ENCODE data around the gene ALDH1A1. TPM values are rescaled to one million over a fixed set of nuclear protein-coding genes. Genes with fewer than 3 reads are reported as not detected.

Gene ALDH1A1
- total RNA-seq = 100 to 1,000 TPM; 107 to 118 TPM
- 100 to 1,000 TPM; 236 to 243 TPM for polyA plus RNA-seq
- long read RNA-seq, donor 1, transcript ALDH1A1-201 (13 exons, 2,107 nt) = major isoform, 515 of 571 reads
- long read RNA-seq, donor 1, partial matches to known transcripts = 34 of 571 reads
- long read RNA-seq, donor 1, other reads (novel, unspliced or antisense) = 22 of 571 reads
- long read RNA-seq, donor 2, transcript ALDH1A1-201 (13 exons, 2,107 nt) = major isoform, 40 of 54 reads
- long read RNA-seq, donor 2, partial matches to known transcripts = 13 of 54 reads
- long read RNA-seq, donor 2, other reads (novel, unspliced or antisense) = 1 of 54 reads

- peak within 1 kb of the TSS; percentile 94 to 99 for H3K4me3 ChIP-seq (ENCODE audit: low read length in 2 of 2)
- H3K9me3 ChIP-seq (ENCODE audit: control insufficient read depth, low read length) = no peaks in the 10 kb centered on the region
- H3K4me1 ChIP-seq (ENCODE audit: control insufficient read depth in 1 of 2, insufficient read depth in 2 of 2, low read length in 2 of 2) = peaks cover 0 to 1% of the 10 kb centered on the region in 2 donors
- intact Hi-C loops (cut with DNase I) = loop anchor here (5.0 kb wide), 1 partner anchor 59 kb away; no protein-coding TSS in a partner anchor
- ATAC-seq (ENCODE audit: low FRiP score) = peak; percentile 74
- WGBS, 2 donors = 0 to 7% methylated on average over 9 of the region's 9 CpGs
- no peaks in the 10 kb centered on the region for H3K36me3 ChIP-seq (ENCODE audit: control insufficient read depth in 1 of 2, insufficient read depth in 2 of 2, low read length in 1 of 2)
- H3K27ac ChIP-seq (ENCODE audit: low read depth in 1 of 2, low read length in 2 of 2) = peak within 1 kb of the TSS; percentile 68 to 76
- no peak for DNase-seq
- no peaks in the 10 kb centered on the region for H3K27me3 ChIP-seq (ENCODE audit: control insufficient read depth in 1 of 2, insufficient read depth in 2 of 2, low read length in 1 of 2)
Observed at GRCh38 chr9:72952914-72953313, at the start of gene ALDH1A1. Gene ALDH1A1, minus strand, starts transcription at chr9:72953053. Its CDS starts 53 bp downstream, at chr9:72953000.

- no peak overlapping the region for H3K4me3 ChIP-seq (ENCODE audit: low read length in 2 of 2)
- no peaks in the 10 kb centered on the region for H3K36me3 ChIP-seq (ENCODE audit: control insufficient read depth in 1 of 2, insufficient read depth in 2 of 2, low read length in 1 of 2)
- WGBS, 2 donors = 95 to 98% methylated on average over 3 of the region's 3 CpGs
- H3K4me1 ChIP-seq (ENCODE audit: control insufficient read depth in 1 of 2, insufficient read depth in 2 of 2, low read length in 2 of 2) = peaks cover 0 to 2% of the 10 kb centered on the region in 2 donors
- no peak for ATAC-seq (ENCODE audit: low FRiP score)
- no peak for DNase-seq
- H3K9me3 ChIP-seq (ENCODE audit: control insufficient read depth, low read length) = no peaks in the 10 kb centered on the region
- no peaks in the 10 kb centered on the region for H3K27me3 ChIP-seq (ENCODE audit: control insufficient read depth in 1 of 2, insufficient read depth in 2 of 2, low read length in 1 of 2)
- H3K27ac ChIP-seq (ENCODE audit: low read depth in 1 of 2, low read length in 2 of 2) = no peak overlapping the region
- intact Hi-C loops (cut with DNase I) = no loop called here
Observed at GRCh38 chr9:73001860-73002259, 49.0 kb upstream of the ALDH1A1 start.

- Histone ChIP-seq H3K4me3 (ENCODE audit: low read length in 2 of 2) (no peak overlapping the region), H3K36me3 (ENCODE audit: control insufficient read depth in 1 of 2, insufficient read depth in 2 of 2, low read length in 1 of 2) (no peaks in the 10 kb centered on the region), H3K9me3 (ENCODE audit: control insufficient read depth, low read length) (no peaks in the 10 kb centered on the region), H3K4me1 (ENCODE audit: control insufficient read depth in 1 of 2, insufficient read depth in 2 of 2, low read length in 2 of 2) (peaks cover 0 to 2% of the 10 kb centered on the region in 2 donors), H3K27ac (ENCODE audit: low read depth in 1 of 2, low read length in 2 of 2) (no peak overlapping the region), H3K27me3 (ENCODE audit: control insufficient read depth in 1 of 2, insufficient read depth in 2 of 2, low read length in 1 of 2) (no peaks in the 10 kb centered on the region)
- DNase-seq = no peak
- ATAC-seq (ENCODE audit: low FRiP score) = no peak
- intact Hi-C loops (cut with DNase I) = no loop called here
- 93 to 95% methylated on average over 4 of the region's 4 CpGs for WGBS, 2 donors
Observed at GRCh38 chr9:72998363-72998762, 45.5 kb upstream of the ALDH1A1 start.

GRCh38 chr9:72997387-72997995, 44.6 kb upstream of the ALDH1A1 start:
- no peak overlapping the region for H3K4me3 ChIP-seq (ENCODE audit: low read length in 2 of 2)
- ATAC-seq (ENCODE audit: low FRiP score) (no peak), DNase-seq (peak in 1 of 2 donors; percentile 38)

GRCh38 chr9:72996684-72997314, 43.9 kb upstream of the ALDH1A1 start:
- H3K4me1 ChIP-seq (ENCODE audit: control insufficient read depth in 1 of 2, insufficient read depth in 2 of 2, low read length in 2 of 2) = peaks cover 0 to 2% of the 10 kb centered on the region in 2 donors
- H3K36me3 ChIP-seq (ENCODE audit: control insufficient read depth in 1 of 2, insufficient read depth in 2 of 2, low read length in 1 of 2) = no peaks in the 10 kb centered on the region
- H3K4me3 ChIP-seq (ENCODE audit: low read length in 2 of 2) = no peak overlapping the region
- ATAC-seq (ENCODE audit: low FRiP score) = no peak
- no peak overlapping the region for H3K27ac ChIP-seq (ENCODE audit: low read depth in 1 of 2, low read length in 2 of 2)
- intact Hi-C loops (cut with DNase I) = no loop called here
- no peak for DNase-seq
- H3K27me3 ChIP-seq (ENCODE audit: control insufficient read depth in 1 of 2, insufficient read depth in 2 of 2, low read length in 1 of 2) = no peaks in the 10 kb centered on the region
- no peaks in the 10 kb centered on the region for H3K9me3 ChIP-seq (ENCODE audit: control insufficient read depth, low read length)

More at GRCh38 chr9:72997387-72997995, 44.6 kb upstream of the ALDH1A1 start:
- no peak overlapping the region for H3K27ac ChIP-seq (ENCODE audit: low read depth in 1 of 2, low read length in 2 of 2)
- H3K4me1 ChIP-seq (ENCODE audit: control insufficient read depth in 1 of 2, insufficient read depth in 2 of 2, low read length in 2 of 2) = peaks cover 0 to 2% of the 10 kb centered on the region in 2 donors
- no peaks in the 10 kb centered on the region for H3K27me3 ChIP-seq (ENCODE audit: control insufficient read depth in 1 of 2, insufficient read depth in 2 of 2, low read length in 1 of 2)
- H3K9me3 ChIP-seq (ENCODE audit: control insufficient read depth, low read length) = no peaks in the 10 kb centered on the region
- H3K36me3 ChIP-seq (ENCODE audit: control insufficient read depth in 1 of 2, insufficient read depth in 2 of 2, low read length in 1 of 2) = no peaks in the 10 kb centered on the region
- intact Hi-C loops (cut with DNase I) = no loop called here
- 32 to 37% methylated on average over 9 of the region's 9 CpGs for WGBS, 2 donors

GRCh38 chr9:72996114-72996513, 43.3 kb upstream of the ALDH1A1 start:
- Histone ChIP-seq H3K36me3 (ENCODE audit: control insufficient read depth in 1 of 2, insufficient read depth in 2 of 2, low read length in 1 of 2) (no peaks in the 10 kb centered on the region), H3K4me1 (ENCODE audit: control insufficient read depth in 1 of 2, insufficient read depth in 2 of 2, low read length in 2 of 2) (peaks cover 0 to 2% of the 10 kb centered on the region in 2 donors), H3K27ac (ENCODE audit: low read depth in 1 of 2, low read length in 2 of 2) (no peak overlapping the region), H3K4me3 (ENCODE audit: low read length in 2 of 2) (no peak overlapping the region), H3K9me3 (ENCODE audit: control insufficient read depth, low read length) (no peaks in the 10 kb centered on the region), H3K27me3 (ENCODE audit: control insufficient read depth in 1 of 2, insufficient read depth in 2 of 2, low read length in 1 of 2) (no peaks in the 10 kb centered on the region)
- 72 to 79% methylated on average over 2 of the region's 2 CpGs for WGBS, 2 donors
- DNase-seq (no peak), ATAC-seq (ENCODE audit: low FRiP score) (no peak)
- intact Hi-C loops (cut with DNase I) = no loop called here

- DNase-seq (no peak), ATAC-seq (ENCODE audit: low FRiP score) (no peak)
- Histone ChIP-seq H3K9me3 (ENCODE audit: control insufficient read depth, low read length) (no peaks in the 10 kb centered on the region), H3K36me3 (ENCODE audit: control insufficient read depth in 1 of 2, insufficient read depth in 2 of 2, low read length in 1 of 2) (no peaks in the 10 kb centered on the region), H3K27ac (ENCODE audit: low read depth in 1 of 2, low read length in 2 of 2) (no peak overlapping the region), H3K4me1 (ENCODE audit: control insufficient read depth in 1 of 2, insufficient read depth in 2 of 2, low read length in 2 of 2) (peaks cover 0 to 2% of the 10 kb centered on the region in 2 donors), H3K27me3 (ENCODE audit: control insufficient read depth in 1 of 2, insufficient read depth in 2 of 2, low read length in 1 of 2) (no peaks in the 10 kb centered on the region), H3K4me3 (ENCODE audit: low read length in 2 of 2) (no peak overlapping the region)
- WGBS, 2 donors = 93% methylated on average over 5 of the region's 5 CpGs
- intact Hi-C loops (cut with DNase I) = no loop called here
Observed at GRCh38 chr9:72995131-72996024, 42.5 kb upstream of the ALDH1A1 start.

GRCh38 chr9:72991772-72992171, 38.9 kb upstream of the ALDH1A1 start:
- Histone ChIP-seq H3K27me3 (ENCODE audit: control insufficient read depth in 1 of 2, insufficient read depth in 2 of 2, low read length in 1 of 2) (no peaks in the 10 kb centered on the region), H3K9me3 (ENCODE audit: control insufficient read depth, low read length) (no peaks in the 10 kb centered on the region), H3K36me3 (ENCODE audit: control insufficient read depth in 1 of 2, insufficient read depth in 2 of 2, low read length in 1 of 2) (no peaks in the 10 kb centered on the region), H3K4me1 (ENCODE audit: control insufficient read depth in 1 of 2, insufficient read depth in 2 of 2, low read length in 2 of 2) (no peaks in the 10 kb centered on the region), H3K4me3 (ENCODE audit: low read length in 2 of 2) (no peak overlapping the region), H3K27ac (ENCODE audit: low read depth in 1 of 2, low read length in 2 of 2) (no peak overlapping the region)
- DNase-seq (no peak), ATAC-seq (ENCODE audit: low FRiP score) (no peak)
- 97 to 99% methylated on average over 2 of the region's 2 CpGs for WGBS, 2 donors
- intact Hi-C loops (cut with DNase I) = no loop called here
